PC-9 (cell line): ENCODE data around the gene MARCHF6.
"Not testable (repeated sequence)": the region's sequence is repeated elsewhere in the genome, so short reads cannot be mapped to it uniquely, and the experiment has no call there.

Experiments
- CTCF ChIP-seq: fragments of 200-600 bp; sonication (generic); conservative IDR thresholded peaks from 2 replicates; pipeline ENCODE4 v1.6.1; 2017; ENCODE audit warnings: mixed run types, antibody characterized with exemption, mild to moderate bottlenecking, moderate library complexity
- EZH2 ChIP-seq: fragments of 200-600 bp; sonication (generic); IDR thresholded peaks from 2 replicates; pipeline ENCODE4 v1.8.0; 2017; ENCODE audit warnings: antibody characterized with exemption, low read depth

GRCh38 chr5:10375146-10375545 is 21.7 kb downstream of the MARCHF6 start:
- TF ChIP-seq CTCF, EZH2: not testable (repeated sequence)
